GM13976 (cell line): ENCODE results near the gene GLG1.

Experiments
- DNase-seq: peaks from one replicate; pipeline ENCODE4 v3.0.0; 2012; ENCODE audit warnings: low spot score
- in situ Hi-C: fragments of 300-500 bp; cut with MboI; formaldehyde crosslinking; loops from one replicate; pipeline ENCODE4 v1.12.0; 2022; ENCODE audit warnings: low sequenced_read_pairs, mixed read lengths, inconsistent platforms; ENCODE audit not compliant: unreplicated experiment
- TF ChIP-seq, protein P1 (sequence below): IDR thresholded peaks from 2 replicates; pipeline ENCODE4 v1.5.1; 2012; ENCODE audit warnings: borderline replicate concordance, mild to moderate bottlenecking; ENCODE audit not compliant: insufficient read depth; ENCODE audit errors: extremely low read depth, missing control alignments, control extremely low read depth

GLG1 gene

DNA sequence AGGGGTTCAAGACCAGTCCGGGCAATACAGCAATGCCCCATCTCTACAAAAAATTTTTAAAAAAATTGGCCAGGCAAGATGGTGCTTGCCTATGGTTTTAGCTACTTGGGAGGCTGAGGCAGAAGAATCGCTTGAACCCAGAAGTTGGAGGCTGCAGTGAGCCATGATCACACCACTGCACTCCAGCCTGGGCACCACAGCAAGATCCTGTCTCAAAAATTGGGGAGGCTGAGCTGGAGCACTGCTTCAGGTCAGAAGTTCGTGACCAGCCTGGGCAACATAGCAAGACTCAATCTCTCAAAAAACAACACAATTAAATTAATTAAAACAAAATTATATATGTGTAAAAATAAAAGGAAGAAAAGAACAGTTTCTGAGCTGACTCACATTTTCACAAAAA, 110.9 kb downstream of the GLG1 start:
- TF ChIP-seq, protein P1, sequence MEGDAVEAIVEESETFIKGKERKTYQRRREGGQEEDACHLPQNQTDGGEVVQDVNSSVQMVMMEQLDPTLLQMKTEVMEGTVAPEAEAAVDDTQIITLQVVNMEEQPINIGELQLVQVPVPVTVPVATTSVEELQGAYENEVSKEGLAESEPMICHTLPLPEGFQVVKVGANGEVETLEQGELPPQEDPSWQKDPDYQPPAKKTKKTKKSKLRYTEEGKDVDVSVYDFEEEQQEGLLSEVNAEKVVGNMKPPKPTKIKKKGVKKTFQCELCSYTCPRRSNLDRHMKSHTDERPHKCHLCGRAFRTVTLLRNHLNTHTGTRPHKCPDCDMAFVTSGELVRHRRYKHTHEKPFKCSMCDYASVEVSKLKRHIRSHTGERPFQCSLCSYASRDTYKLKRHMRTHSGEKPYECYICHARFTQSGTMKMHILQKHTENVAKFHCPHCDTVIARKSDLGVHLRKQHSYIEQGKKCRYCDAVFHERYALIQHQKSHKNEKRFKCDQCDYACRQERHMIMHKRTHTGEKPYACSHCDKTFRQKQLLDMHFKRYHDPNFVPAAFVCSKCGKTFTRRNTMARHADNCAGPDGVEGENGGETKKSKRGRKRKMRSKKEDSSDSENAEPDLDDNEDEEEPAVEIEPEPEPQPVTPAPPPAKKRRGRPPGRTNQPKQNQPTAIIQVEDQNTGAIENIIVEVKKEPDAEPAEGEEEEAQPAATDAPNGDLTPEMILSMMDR: no peak
- in situ Hi-C loops: no loop called here
- no peak for DNase-seq

GRCh38 chr16:74492976-74493375, 113.9 kb downstream of the GLG1 start:
- TF ChIP-seq, protein P1: no peak
- in situ Hi-C loops: no loop called here
- DNase-seq: no peak

DNA sequence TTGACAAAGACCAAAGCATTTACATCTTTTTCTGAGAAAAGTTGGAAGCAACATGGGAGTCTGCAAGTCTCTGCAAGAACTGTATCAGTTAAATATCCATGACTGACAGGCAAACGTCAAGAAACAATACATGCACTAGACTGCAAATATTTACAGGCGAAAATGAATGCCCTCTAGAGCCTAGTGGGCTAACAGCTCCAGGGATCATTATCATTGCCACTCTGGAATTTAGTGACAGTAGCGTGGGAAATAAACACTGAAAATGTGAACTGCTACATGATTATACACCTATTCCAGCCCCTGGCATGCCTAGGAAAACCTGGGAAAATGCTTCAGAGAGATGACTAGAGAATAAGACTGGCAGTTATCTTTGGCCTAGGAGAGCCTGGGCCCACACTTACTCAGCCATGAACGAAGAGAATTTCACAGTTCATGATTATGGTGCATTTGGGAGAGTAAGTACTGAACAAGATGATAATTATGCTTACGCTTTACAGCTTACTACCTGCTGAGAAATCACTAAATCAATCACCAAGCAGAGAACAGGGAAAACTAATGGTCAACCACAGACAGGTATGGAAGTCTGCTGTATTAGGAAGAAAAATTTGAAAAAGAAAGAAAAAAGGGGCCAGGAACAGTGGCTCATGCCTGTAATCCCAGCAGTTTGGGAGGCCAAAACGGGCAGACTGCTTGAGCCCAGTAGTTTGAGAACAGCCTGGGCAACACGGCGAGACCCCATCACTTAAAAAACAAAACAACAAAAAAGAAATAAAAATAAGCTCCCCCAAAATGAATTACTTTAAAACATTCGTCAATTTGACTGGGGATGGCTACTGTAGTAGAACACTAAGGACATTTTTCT, 119.0 kb downstream of the GLG1 start:
- in situ Hi-C loops: no loop called here
- TF ChIP-seq, protein P1: no peak
- no peak for DNase-seq

GRCh38 chr16:74485916-74486315, 121.0 kb downstream of the GLG1 start:
- no peak for DNase-seq
- in situ Hi-C loops: no loop called here
- TF ChIP-seq, protein P1: no peak

DNA sequence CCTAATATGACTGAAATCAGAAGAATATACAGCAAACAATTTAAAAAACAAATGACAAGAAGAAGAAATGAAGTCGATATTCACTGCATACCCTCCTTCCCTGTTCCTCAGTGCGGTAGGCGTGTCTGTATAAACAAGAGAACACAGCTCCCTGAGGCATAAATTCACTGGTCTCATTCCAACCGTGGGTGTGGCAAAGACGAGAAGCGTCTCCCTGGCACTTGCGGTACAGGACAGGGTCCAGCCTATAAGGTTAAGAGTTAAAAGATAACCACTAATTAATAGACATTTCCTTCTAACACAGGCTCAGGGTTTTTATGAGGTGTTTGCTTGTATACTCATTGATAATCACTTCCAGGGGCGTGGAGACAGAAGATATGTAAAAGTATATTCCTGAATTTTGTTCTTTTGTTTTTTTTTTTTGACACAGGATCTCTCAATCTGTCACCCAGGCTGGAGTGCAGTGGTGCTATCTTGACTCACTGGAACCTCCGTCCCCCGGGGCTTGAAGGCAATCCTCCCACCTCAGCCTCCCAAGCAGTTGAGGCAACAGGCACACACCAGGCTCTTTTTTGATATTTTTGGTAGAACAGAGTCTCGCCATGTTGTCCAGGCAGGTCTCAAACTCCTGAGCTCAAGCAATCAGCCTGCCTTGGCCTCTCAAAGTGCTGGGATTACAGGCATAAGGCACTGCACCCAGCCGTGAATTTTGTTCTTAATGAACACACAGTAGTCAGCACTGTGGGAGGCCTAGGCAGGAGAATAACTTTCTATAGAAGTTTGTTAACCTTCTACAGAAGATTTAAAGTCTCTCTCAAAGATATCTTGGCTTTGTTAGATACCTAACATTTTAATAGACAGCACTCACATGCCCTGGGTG, 126.5 kb downstream of the GLG1 start:
- in situ Hi-C loops: no loop called here
- TF ChIP-seq, protein P1: no peak
- no peak for DNase-seq

DNA sequence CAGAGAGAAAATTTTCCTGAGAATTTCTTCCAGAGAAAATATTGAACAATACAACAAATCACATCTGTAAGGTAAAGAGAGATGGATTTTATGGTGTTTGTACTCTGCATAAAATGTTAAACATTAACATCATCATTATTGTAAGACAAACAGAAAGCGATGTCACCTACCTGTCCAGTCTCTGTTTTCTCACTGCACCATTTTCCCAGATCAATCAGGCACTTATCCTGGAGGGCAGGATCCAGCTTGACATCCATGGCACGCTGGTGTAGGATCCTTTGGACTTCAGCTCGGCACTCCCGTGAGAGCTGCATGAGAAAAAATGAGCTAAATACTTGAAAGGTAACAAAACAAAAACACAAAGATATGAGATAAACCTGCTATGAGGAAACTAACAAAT, 129.7 kb downstream of the GLG1 start:
- in situ Hi-C loops: no loop called here
- TF ChIP-seq, protein P1: no peak
- DNase-seq: no peak
